Stomach (tissue), 4 donors: Measurements from ENCODE around the gene HYDIN.
"Not testable (repeated sequence)": the region's sequence is repeated elsewhere in the genome, so short reads cannot be mapped to it uniquely, and the experiment has no call there.

Experiments used
- CTCF ChIP-seq, 7 experiments: fragments of 450-650 bp in 4 of 7; fragments of 200-600 bp in 3 of 7; sonication (generic) in 3 of 7; IDR thresholded peaks; one replicate each; pipeline ENCODE4 v1.5.1; 2016 to 2019; ENCODE audit warnings: antibody characterized with exemption in 7 of 7, control low read depth in 2 of 7, mild to moderate bottlenecking in 1 of 7
- POLR2A ChIP-seq, 4 donors: fragments of 450-650 bp; IDR thresholded peaks; one replicate each; pipeline ENCODE4 v1.6.1; 2016; ENCODE audit warnings: antibody characterized with exemption in 4 of 4, control low read depth in 2 of 4, mild to moderate bottlenecking in 1 of 4, moderate library complexity in 1 of 4
- POLR2AphosphoS5 ChIP-seq, 3 donors: sonication (generic); formaldehyde crosslinking; IDR thresholded peaks; one replicate each; pipeline ENCODE4 v1.6.1; 2016; ENCODE audit warnings: antibody characterized with exemption in 3 of 3

DNA sequence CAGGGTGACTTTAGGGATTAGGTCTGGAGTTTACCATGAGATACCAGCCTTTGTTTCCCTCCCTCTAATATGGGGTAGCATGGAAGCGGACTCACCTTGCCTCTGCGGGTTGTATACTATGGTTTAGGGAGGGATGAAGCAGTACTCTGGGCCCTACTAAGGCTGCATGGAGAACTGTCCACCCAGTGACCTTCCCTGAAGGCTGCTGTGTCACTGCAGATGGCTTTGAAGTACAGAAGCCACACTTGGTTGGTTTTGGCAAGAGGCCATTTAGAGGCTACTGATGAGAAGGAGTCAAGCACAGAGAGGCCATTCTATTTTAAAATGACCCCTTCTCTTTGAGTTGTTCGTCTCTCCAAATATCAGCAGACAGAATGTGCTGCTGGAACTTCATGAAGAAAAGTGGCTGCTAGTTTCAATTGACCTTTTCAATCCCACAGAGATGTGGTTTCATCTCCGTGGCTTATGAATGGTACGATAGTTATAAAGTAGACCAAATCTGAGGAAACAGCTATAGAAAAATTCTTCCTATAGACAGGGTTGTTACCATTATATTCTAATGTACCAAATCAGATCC is 208.5 kb downstream of the HYDIN start:
- not testable (repeated sequence) for TF ChIP-seq CTCF, POLR2A, POLR2AphosphoS5 (IDR thresholded peaks at IDR 0.05)
